ENCODE measurements around the gene WLS. TPM values are rescaled to one million over a fixed set of nuclear protein-coding genes. Genes with fewer than 3 reads are reported as not detected.
A peak's percentile ranks its signal among the peaks of the same experiment; 100 is the strongest.

WLS gene
- total RNA-seq, 4 donors from 2014 or later, result 44.4 to 114 (median 55.2) TPM

DNA sequence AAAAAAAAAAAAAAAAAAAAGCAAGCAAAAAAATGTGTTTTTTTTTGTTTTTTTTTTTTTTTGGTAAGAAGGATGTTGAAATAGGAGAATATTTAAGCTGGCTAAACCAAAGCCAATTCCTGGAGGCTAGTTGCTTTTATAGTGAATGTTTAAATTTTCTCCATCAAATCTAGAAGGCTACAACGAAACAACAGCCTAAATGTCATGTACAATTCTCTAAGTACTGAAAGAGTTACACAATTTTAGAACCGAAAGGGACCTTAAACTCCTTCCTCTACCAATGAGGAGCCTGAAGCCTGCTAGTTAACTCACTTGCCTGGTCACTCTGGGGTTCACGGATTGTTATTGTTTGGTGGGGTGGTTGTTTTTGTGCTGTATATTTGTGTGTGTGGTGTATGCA is 3.5 kb downstream of the WLS start:
- TF ChIP-seq, protein P1, sequence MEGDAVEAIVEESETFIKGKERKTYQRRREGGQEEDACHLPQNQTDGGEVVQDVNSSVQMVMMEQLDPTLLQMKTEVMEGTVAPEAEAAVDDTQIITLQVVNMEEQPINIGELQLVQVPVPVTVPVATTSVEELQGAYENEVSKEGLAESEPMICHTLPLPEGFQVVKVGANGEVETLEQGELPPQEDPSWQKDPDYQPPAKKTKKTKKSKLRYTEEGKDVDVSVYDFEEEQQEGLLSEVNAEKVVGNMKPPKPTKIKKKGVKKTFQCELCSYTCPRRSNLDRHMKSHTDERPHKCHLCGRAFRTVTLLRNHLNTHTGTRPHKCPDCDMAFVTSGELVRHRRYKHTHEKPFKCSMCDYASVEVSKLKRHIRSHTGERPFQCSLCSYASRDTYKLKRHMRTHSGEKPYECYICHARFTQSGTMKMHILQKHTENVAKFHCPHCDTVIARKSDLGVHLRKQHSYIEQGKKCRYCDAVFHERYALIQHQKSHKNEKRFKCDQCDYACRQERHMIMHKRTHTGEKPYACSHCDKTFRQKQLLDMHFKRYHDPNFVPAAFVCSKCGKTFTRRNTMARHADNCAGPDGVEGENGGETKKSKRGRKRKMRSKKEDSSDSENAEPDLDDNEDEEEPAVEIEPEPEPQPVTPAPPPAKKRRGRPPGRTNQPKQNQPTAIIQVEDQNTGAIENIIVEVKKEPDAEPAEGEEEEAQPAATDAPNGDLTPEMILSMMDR (IDR thresholded peaks at IDR 0.05), result no peak
- ATAC-seq (ENCODE audit: low FRiP score), result no peak
- DNase-seq (ENCODE audit: low spot score), result no peak

DNA sequence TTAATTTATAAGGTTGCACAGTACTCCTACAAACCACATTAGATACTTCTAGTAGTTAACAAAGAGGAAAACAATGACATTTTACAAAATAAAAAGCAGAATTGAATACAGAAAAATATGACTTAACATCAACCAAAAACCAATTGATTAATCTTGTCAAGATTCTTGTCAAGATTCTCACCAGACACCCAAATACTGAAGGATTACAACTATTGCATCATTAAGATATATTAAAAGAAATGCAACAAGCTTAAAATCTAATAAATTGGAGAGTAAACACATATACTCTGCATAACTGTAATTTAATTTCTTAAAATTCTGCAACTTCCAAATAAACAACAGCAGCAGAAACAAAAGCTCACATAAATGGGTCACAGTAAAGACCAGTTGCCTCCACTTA is 4.7 kb downstream of the WLS start:
- DNase-seq (ENCODE audit: low spot score), result no peak
- TF ChIP-seq, protein P1 (IDR thresholded peaks at IDR 0.05), result no peak
- no peak for ATAC-seq (ENCODE audit: low FRiP score)

DNA sequence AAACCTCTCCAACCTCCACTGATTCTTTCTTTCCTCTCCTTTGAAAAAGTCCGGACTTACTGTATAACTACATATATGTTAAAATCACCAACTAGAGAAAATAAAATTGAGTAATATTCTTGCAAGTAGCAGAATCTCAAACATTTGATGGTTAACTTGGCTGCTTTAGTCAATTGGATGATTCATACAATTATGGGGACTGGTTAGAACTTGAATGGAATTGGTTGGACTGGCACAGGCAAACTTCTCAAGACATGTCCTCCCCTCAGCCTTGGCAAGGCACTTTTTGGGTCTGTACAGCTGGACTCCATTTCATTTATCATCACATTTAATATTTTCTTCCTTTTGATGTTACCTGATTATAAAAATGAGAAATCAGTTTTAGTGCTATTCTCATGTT is 6.5 kb downstream of the WLS start:
- TF ChIP-seq, protein P1 (IDR thresholded peaks at IDR 0.05), result no peak
- DNase-seq (ENCODE audit: low spot score) (no peak), ATAC-seq (ENCODE audit: low FRiP score) (no peak)

DNA sequence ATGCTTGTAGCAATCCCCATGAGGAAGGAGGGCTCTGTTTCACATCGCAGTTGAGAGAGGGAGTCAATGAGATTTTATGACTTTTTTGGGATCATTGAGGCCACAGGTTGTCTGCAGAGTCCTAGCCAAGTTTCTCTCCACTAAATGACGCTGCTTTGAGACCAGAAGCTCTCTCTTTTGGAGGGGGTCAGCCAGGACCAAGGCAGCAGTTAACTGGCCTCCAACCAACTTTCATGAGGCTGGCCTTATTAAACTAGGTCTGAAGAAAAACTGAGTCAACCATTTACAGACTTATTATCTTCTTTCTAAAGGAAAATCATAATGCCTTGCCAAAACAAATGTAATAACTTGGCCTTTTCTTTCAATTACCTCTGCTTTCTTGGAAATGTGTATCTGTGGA is 8.6 kb downstream of the WLS start:
- TF ChIP-seq, protein P1 (IDR thresholded peaks at IDR 0.05), result no peak
- ATAC-seq (ENCODE audit: low FRiP score), result no peak

DNA sequence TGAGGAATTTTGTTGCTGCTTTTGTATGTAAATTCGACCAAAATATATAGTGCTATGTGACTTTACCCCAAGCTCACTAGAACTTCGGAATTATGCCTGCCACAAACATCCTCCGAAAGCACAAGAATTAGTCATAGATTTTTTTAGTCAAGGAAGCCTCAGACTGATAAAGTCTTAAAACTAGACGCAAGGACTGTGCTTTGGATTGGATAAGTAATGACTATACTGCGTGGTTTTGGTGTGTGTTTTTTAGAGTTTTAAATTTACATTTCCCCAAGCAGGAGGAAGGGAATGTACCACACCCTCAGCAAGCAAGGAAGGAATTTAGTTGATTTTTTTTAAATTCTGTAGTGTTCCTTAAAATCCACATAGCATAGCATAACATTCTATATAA is 10.3 kb downstream of the WLS start:
- TF ChIP-seq, protein P1 (IDR thresholded peaks at IDR 0.05), result no peak
- DNase-seq (ENCODE audit: low spot score) (no peak), ATAC-seq (ENCODE audit: low FRiP score) (peak; percentile 67)

More for the DNA sequence above, 8.6 kb downstream of the WLS start:
- no peak for DNase-seq (ENCODE audit: low spot score)

DNA sequence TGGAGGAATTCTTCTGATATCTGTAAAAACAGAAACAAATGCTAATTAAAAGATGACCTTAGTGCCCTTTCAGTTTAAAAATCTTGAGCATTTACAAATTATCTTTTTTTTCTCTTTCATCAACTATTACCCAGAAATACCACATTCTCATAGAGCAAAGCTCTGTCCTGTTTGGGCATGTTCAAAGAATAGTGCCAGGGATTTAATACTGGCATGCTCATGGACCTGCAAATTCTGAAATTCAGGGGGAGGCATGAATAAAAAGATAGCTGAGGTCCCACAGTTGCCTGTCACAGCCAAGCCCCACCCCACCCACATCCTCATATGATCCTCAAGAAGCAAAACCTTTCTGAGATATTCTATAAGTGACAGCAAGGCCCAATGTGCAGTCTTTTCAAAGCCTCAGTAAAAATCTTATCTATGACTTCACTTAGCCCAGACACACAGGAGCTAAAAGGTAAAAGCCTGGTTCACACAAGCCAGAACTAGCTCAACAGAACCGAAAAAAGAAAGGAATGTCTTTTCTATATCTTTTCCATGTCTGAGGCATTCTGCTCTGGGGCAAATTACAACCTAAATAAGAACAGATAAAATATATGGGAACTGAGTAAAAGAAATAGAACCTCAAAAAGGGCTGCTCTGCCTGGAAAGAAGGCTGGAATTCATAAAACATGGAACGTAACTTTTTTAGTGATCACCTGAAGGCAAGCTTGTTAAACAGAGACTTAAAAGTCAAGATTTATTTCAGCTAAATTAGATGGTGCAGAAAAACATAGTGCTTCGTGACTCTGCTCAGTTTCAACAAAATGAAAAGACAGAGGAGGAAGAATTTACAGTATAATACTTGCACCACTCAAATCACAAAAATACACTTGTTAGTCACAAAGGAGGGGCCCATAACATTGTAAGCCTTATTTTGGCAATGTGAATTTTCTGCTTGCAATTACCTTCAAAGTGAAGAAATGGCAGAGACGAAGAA is 11.0 kb downstream of the WLS start:
- ATAC-seq (ENCODE audit: low FRiP score) (peak; percentile 34), DNase-seq (ENCODE audit: low spot score) (no peak)
- TF ChIP-seq, protein P1 (IDR thresholded peaks at IDR 0.05), result no peak

DNA sequence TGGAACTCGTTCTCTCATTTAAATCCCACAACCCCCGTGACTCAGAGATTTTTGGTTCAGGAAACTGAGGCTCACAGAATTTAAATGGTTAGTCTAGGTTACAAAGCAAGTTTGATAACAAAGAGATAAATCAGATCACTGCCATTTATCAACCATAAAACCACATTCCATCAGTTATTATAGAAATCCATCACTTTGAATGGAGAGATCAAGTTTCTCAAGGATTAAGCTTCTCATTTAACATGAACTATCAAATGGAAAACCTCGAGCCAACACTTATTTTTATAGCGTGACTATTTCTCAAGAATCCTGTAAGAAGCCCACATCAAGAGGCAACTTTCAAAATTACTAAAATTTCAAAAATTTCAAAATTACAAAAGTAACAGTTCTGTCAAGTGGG is 11.9 kb downstream of the WLS start:
- no peak for DNase-seq (ENCODE audit: low spot score)
- TF ChIP-seq, protein P1 (IDR thresholded peaks at IDR 0.05), result no peak
- ATAC-seq (ENCODE audit: low FRiP score), result no peak

Measured in omental fat pad (tissue), 4 donors.